HEK293T (cell line): ENCODE data around the gene DCBLD2.

Experiments used
- ARNT ChIP-seq: fragments of 450-650 bp; IDR thresholded peaks from 2 replicates; pipeline ENCODE4 v1.6.1; 2017; ENCODE audit warnings: mild to moderate bottlenecking
- ELF4 ChIP-seq: fragments of 450-650 bp; IDR thresholded peaks from 2 replicates; pipeline ENCODE4 v1.6.1; 2017; ENCODE audit warnings: antibody characterized with exemption
- FOXK2 ChIP-seq: fragments of 450-650 bp; IDR thresholded peaks from 2 replicates; pipeline ENCODE4 v1.6.1; 2016; ENCODE audit warnings: mild to moderate bottlenecking
- FOXM1 ChIP-seq: fragments of 450-650 bp; IDR thresholded peaks from 2 replicates; pipeline ENCODE4 v1.6.1; 2017; ENCODE audit warnings: mild to moderate bottlenecking, borderline replicate concordance
- L3MBTL2 ChIP-seq: fragments of 450-650 bp; conservative IDR thresholded peaks from 2 replicates; pipeline ENCODE4 v1.6.1; 2016; ENCODE audit warnings: mild to moderate bottlenecking
- NFRKB ChIP-seq: fragments of 450-650 bp; IDR thresholded peaks from 2 replicates; pipeline ENCODE4 v1.6.1; 2016; ENCODE audit warnings: mild to moderate bottlenecking, moderate library complexity
- SP1 ChIP-seq: fragments of 450-650 bp; IDR thresholded peaks from 2 replicates; pipeline ENCODE4 v1.6.1; 2017
- SUZ12 ChIP-seq: fragments of 450-650 bp; IDR thresholded peaks from 2 replicates; pipeline ENCODE4 v1.6.1; 2016; ENCODE audit warnings: mild to moderate bottlenecking
- TF ChIP-seq, protein P1 (sequence below): fragments of 450-650 bp; IDR thresholded peaks from 2 replicates; pipeline ENCODE4 v1.6.1; 2016

- TF ChIP-seq NFRKB (no peak), L3MBTL2 (no peak), FOXM1 (no peak), ELF4 (no peak), SP1 (no peak), FOXK2 (no peak), SUZ12 (no peak), ARNT (no peak)
- TF ChIP-seq, protein P1, sequence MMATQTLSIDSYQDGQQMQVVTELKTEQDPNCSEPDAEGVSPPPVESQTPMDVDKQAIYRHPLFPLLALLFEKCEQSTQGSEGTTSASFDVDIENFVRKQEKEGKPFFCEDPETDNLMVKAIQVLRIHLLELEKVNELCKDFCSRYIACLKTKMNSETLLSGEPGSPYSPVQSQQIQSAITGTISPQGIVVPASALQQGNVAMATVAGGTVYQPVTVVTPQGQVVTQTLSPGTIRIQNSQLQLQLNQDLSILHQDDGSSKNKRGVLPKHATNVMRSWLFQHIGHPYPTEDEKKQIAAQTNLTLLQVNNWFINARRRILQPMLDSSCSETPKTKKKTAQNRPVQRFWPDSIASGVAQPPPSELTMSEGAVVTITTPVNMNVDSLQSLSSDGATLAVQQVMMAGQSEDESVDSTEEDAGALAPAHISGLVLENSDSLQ, result no peak
These were observed 15.0 kb downstream of the DCBLD2 start for GRCh38 chr3:98886525-98886924.
